Measurements from ENCODE around the gene PUS7L. TPM values are rescaled to one million over a fixed set of nuclear protein-coding genes. Genes with fewer than 3 reads are reported as not detected.

PUS7L gene
- total RNA-seq, 1 donor from 2014 or later = 13.0 TPM

- intact Hi-C loops (cut with DNase I) = no loop called here
- no peak for TF ChIP-seq CTCF (IDR thresholded peaks at IDR 0.05)
- no peak for TF ChIP-seq POLR2A (IDR thresholded peaks at IDR 0.05)
- no peak for TF ChIP-seq POLR2AphosphoS5 (IDR thresholded peaks at IDR 0.05; ENCODE audit: insufficient read depth in 1 of 2, low read depth in 1 of 2)
- Histone ChIP-seq H3K27me3 (no peaks in the 10 kb centered on the region), H3K4me1 (peaks cover 29% of the 10 kb centered on the region), H3K9me3 (no peaks in the 10 kb centered on the region), H3K4me3 (peak overlapping the region; percentile 86 to 96), H3K27ac (peak overlapping the region; percentile 89), H3K36me3 (peaks cover 0 to 6% of the 10 kb centered on the region in 2 donors)
- no peak for DNase-seq (ENCODE audit: extremely low spot score in 2 of 2)
Measured at GRCh38 chr12:43805149-43805859, 46.7 kb upstream of the PUS7L start.

- intact Hi-C loops (cut with DNase I) = no loop called here
- peaks cover 0 to 58% of the 10 kb centered on the region in 2 donors for H3K36me3 ChIP-seq
Measured at GRCh38 chr12:43797561-43798217, 39.1 kb upstream of the PUS7L start.

GRCh38 chr12:43795716-43796280 is 37.2 kb upstream of the PUS7L start:
- DNase-seq (ENCODE audit: extremely low spot score in 2 of 2) = no peak
- no peaks in the 10 kb centered on the region for H3K9me3 ChIP-seq
- TF ChIP-seq POLR2A (IDR thresholded peaks at IDR 0.05) = no peak
- TF ChIP-seq POLR2AphosphoS5 (IDR thresholded peaks at IDR 0.05; ENCODE audit: insufficient read depth in 1 of 2, low read depth in 1 of 2) = no peak
- no peak for TF ChIP-seq CTCF (IDR thresholded peaks at IDR 0.05)
- intact Hi-C loops (cut with DNase I) = no loop called here
- H3K4me3 ChIP-seq = no peak overlapping the region
- H3K36me3 ChIP-seq = peaks cover 0 to 57% of the 10 kb centered on the region in 2 donors
- H3K4me1 ChIP-seq = no peaks in the 10 kb centered on the region
- H3K27ac ChIP-seq = no peak overlapping the region
- H3K27me3 ChIP-seq = no peaks in the 10 kb centered on the region

More at GRCh38 chr12:43797561-43798217, 39.1 kb upstream of the PUS7L start:
- Histone ChIP-seq H3K27me3 (no peaks in the 10 kb centered on the region), H3K4me3 (no peak overlapping the region), H3K27ac (no peak overlapping the region), H3K4me1 (peaks cover 1% of the 10 kb centered on the region), H3K9me3 (no peaks in the 10 kb centered on the region)
- no peak for DNase-seq (ENCODE audit: extremely low spot score in 2 of 2)
- no peak for TF ChIP-seq POLR2AphosphoS5 (IDR thresholded peaks at IDR 0.05; ENCODE audit: insufficient read depth in 1 of 2, low read depth in 1 of 2)
- no peak for TF ChIP-seq POLR2A (IDR thresholded peaks at IDR 0.05)
- TF ChIP-seq CTCF (IDR thresholded peaks at IDR 0.05) = no peak

- H3K36me3 ChIP-seq = peaks cover 0 to 21% of the 10 kb centered on the region in 2 donors
- DNase-seq (ENCODE audit: extremely low spot score in 2 of 2) = no peak
- intact Hi-C loops (cut with DNase I) = no loop called here
- TF ChIP-seq CTCF (IDR thresholded peaks at IDR 0.05) = no peak
- TF ChIP-seq POLR2A (IDR thresholded peaks at IDR 0.05) = no peak
- no peak for TF ChIP-seq POLR2AphosphoS5 (IDR thresholded peaks at IDR 0.05; ENCODE audit: insufficient read depth in 1 of 2, low read depth in 1 of 2)
- no peak overlapping the region for H3K4me3 ChIP-seq
- H3K27me3 ChIP-seq = no peaks in the 10 kb centered on the region
- no peak overlapping the region for H3K27ac ChIP-seq
- no peaks in the 10 kb centered on the region for H3K4me1 ChIP-seq
- no peaks in the 10 kb centered on the region for H3K9me3 ChIP-seq
Measured at GRCh38 chr12:43789941-43790340, 31.4 kb upstream of the PUS7L start.
